Activated CD4-positive, alpha-beta T cell treated with anti-CD3 and anti-CD28 coated beads, Interleukin-2, amount 50 U/mL, for 1 hour (primary cell): ENCODE results near the gene ASXL3.

Experiments used
- DNase-seq: peaks from one replicate; pipeline ENCODE4 v3.0.0-alpha.2; 2020

The ASXL3 gene

DNA sequence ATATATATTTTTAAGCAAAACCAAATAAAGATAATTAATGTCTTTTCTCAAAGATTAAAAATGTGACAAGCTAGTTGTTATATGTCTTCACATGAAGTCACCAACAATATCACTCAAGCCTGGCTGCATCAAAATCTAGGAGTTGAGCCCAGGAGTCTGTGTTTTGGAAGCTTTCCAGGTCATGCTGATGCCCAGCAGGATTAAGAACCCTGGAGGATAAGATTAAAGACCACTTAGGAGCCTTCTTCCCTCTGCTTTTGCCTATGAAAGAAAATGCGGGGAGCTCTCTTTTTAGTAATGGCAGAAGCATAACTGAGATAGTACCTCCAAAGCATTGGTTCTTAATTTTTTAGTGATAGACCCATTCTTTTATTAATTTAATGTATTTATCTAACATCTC lies 157.4 kb downstream of the ASXL3 start:
- no peak for DNase-seq

DNA sequence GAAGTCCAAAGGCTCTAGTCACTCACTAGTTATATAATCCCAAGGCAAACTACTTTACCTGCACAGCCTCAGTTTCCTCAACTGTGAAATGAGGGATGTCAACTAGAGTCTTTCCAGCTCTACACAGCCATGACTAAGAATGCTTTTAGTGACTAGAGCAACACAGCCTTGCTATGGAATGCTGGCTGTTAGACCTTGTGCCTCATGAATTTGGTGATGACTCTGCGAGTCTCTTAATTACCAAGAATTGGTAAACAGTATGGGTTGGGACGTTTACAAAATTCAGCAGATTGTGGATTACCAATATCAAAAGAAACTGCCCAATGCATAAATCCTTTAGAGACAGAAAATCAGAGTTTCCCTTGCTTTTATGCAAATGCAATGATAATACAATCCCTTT lies 163.7 kb downstream of the ASXL3 start:
- DNase-seq, result no peak

- DNase-seq, result no peak
These were observed 166.1 kb downstream of the ASXL3 start for GRCh38 chr18:33744032-33744697.

DNA sequence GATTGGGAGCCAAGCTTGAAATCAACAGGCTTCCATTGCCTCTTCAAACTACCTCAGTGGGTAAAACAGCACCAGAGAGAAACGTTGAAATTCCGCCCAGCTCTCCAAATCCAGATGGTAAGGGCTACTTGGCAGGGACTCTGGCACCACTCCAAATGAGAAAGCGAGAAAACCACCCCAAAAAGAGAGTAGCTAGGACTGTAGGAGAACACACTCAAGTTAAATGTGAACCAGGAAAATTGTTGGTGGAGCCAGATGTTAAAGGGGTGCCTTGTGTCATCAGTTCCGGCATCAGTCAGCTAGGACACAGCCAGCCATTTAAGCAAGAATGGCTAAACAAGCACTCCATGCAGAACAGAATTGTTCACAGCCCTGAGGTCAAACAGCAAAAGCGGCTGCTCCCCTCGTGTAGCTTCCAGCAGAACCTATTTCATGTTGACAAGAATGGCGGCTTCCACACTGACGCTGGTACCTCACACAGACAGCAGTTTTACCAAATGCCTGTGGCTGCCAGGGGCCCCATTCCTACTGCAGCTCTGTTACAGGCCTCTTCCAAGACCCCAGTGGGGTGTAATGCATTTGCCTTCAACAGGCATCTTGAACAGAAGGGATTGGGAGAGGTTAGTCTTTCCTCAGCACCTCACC lies 167.3 kb downstream of the ASXL3 start:
- DNase-seq, result no peak

GRCh38 chr18:33745871-33746545 lies 168.0 kb downstream of the ASXL3 start:
- DNase-seq, result no peak

DNA sequence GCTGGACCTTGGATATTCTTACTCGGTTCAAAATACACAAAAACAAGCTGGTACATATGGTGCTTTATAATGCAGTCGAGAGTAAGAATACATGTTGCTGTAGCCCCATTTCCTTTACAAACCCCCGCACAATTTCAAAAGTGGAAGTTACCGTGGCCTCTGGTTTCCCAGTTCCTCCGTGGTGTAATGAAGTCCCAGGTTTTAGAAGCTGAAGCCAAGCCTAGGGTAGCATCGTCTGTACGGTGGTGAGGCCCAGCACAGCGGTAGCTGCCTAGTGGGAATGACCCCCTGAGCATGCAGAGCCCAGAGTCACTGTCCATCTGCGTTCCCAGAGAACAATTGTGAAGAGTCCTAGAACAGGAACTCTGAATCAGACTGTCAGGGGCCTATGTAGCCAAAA lies 171.8 kb downstream of the ASXL3 start:
- no peak for DNase-seq

DNA sequence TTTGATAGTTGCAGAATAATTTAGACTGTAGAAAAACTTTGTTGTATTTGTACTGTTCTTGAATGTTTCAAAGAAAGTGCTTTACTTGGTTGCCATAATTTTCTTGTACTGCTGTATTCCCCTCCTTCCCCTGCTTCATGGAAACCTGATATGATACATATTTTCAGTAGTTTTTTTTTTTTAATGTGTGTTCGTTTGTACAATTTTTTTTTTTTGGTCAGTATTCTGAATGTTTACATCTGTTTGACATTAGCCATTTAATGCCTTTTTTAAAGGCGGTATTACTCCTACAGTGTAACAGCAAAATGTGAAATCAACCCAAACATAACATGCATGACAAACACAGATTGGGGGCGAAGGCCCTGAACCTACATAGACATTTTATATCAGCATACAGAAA lies 172.3 kb downstream of the ASXL3 start:
- no peak for DNase-seq

DNA sequence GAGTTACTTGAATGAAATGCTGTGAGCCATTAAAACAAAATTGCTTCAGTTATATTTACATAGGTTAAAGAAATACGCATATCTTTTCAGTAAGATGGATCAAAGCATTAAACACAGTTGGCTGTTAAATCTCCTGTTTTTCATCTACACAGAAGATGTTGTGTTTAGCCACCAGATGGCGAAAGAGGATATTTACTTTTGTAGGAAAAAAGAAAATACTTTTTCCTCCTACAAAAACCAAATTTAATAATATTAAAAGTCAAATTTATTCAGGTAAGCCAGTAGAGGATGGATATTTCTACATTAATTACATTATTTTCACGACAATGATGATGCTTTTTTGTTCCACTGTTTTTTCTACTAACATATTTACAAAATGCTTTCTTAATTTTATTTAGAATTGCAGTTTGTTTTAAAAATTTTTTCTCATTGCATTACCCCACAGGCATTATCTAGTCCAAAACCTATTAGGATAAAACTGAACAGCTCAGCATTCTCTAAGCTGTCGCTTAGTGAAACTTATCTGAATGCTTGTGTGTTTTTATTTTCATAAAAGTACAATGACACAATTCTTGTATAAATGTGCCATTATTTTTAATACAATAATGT lies 173.7 kb downstream of the ASXL3 start:
- DNase-seq, result no peak

DNA sequence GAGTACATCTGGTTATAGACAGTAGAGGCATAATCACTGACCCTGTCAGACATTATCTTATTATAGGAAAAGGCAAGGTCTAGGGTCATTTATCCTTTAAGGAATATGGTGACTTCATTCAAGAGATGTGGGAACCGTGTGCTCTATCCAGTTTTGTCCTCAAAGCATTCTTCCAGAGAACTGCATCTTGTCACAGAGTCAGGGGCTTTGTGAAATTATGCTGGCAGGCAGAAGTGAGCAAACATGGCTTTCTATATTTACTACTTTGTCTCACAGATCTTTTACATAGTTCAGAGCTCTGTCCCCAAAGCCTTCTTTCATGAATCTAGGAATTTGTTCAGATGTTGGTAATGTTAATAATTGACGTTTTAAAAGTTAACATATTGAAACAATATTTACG lies 177.4 kb downstream of the ASXL3 start:
- no peak for DNase-seq

GRCh38 chr18:33755931-33756560 lies 178.0 kb downstream of the ASXL3 start:
- no peak for DNase-seq

DNA sequence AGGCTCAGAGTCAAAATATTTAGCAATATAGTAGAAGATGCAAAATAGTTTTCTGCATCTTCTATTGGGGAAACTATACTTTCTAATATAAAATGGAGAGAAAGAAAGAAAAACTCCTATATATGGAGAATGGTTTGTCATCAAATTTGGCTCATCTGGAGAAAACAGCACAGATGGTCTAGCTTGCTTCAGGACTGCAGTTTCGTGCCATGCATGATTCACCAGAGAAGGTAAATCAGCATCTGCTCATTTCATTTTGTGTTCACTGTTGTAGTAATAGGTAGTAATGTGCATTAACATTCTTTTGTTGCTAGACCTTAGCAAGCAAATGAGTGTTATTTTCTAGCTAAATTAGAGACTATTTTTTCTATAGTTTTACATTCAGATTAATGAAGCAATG lies 179.0 kb downstream of the ASXL3 start:
- no peak for DNase-seq

GRCh38 chr18:33761363-33761762 lies 183.3 kb downstream of the ASXL3 start:
- DNase-seq, result no peak

GRCh38 chr18:33781429-33781828 lies 203.4 kb downstream of the ASXL3 start:
- no peak for DNase-seq
